ENCODE data around the gene FUBP3.

FUBP3 gene

DNA sequence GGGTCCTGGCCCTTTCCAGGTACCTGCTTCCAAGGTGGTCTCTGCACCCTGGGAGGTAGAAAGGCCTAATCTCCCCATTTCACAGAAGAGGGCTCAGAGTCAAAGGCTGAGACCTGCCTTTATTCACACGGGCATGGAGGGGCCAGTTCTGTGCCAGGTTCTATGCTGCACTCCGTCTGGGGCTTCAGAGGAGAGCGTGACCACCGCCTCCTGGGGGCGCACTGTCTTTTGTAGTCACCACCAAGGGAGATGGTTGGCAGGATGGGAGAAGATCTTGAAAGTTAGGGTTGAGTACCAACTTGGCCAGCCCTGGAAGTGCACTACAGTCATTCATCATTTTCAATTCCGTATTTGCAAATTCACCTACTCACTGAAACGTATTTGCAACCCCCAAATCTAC, 61.3 kb downstream of the FUBP3 start:
- DNase-seq = no peak
- H3K4me3 ChIP-seq (ENCODE audit: low read depth, low read length) = no peak overlapping the region
- no peaks in the 10 kb centered on the region for H3K27me3 ChIP-seq
- peaks cover 14% of the 10 kb centered on the region for H3K36me3 ChIP-seq
- TF ChIP-seq, protein P1, sequence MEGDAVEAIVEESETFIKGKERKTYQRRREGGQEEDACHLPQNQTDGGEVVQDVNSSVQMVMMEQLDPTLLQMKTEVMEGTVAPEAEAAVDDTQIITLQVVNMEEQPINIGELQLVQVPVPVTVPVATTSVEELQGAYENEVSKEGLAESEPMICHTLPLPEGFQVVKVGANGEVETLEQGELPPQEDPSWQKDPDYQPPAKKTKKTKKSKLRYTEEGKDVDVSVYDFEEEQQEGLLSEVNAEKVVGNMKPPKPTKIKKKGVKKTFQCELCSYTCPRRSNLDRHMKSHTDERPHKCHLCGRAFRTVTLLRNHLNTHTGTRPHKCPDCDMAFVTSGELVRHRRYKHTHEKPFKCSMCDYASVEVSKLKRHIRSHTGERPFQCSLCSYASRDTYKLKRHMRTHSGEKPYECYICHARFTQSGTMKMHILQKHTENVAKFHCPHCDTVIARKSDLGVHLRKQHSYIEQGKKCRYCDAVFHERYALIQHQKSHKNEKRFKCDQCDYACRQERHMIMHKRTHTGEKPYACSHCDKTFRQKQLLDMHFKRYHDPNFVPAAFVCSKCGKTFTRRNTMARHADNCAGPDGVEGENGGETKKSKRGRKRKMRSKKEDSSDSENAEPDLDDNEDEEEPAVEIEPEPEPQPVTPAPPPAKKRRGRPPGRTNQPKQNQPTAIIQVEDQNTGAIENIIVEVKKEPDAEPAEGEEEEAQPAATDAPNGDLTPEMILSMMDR (IDR thresholded peaks at IDR 0.05; ENCODE audit: low read depth, low read length) = no peak
- H3K9me3 ChIP-seq = no peaks in the 10 kb centered on the region
- H3K4me1 ChIP-seq = no peaks in the 10 kb centered on the region

DNA sequence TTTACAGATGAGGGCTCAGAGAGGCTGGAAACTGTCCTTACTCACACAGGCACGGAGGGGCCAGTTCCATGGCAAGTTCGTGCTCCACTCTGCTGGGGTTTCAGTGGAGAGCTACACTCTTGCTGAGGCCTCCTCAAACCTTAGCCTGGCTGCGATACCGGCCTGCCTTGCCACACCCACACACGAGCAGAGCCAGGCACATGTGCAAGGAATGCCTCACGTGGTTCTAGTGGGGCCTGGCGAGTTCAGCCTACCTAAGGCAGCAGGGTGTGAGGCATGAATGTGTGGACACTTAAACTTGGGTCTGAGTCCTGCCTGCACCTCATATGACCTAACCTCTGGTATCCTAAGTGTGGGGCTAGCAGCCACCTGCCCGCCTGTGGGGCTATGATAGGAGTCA, 63.5 kb downstream of the FUBP3 start:
- Histone ChIP-seq H3K4me3 (ENCODE audit: low read depth, low read length) (no peak overlapping the region), H3K27me3 (no peaks in the 10 kb centered on the region), H3K4me1 (no peaks in the 10 kb centered on the region), H3K9me3 (no peaks in the 10 kb centered on the region), H3K36me3 (no peaks in the 10 kb centered on the region)
- TF ChIP-seq, protein P1 (IDR thresholded peaks at IDR 0.05; ENCODE audit: low read depth, low read length) = no peak
- DNase-seq = no peak

DNA sequence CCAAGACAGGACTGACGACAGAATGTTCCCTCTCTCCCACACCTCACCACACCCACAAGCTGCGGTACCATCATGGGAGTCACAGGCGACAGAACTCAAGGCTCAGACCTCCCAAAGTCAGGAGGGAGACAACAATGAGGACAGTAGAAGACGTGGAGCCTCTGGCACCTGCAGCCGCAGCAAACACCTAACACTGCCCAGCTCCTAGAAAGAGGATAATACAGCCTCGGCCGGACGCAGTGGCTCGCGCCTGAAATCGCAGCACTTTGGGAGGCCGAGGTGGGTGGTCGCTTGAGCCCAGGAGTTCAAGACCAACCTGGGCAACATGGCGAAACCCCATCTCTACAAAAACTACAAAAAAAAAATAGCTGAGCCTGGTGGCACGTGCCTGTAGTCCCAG, 71.8 kb downstream of the FUBP3 start:
- Histone ChIP-seq H3K4me1 (no peaks in the 10 kb centered on the region), H3K9me3 (no peaks in the 10 kb centered on the region), H3K4me3 (ENCODE audit: low read depth, low read length) (no peak overlapping the region), H3K27me3 (no peaks in the 10 kb centered on the region; the same call in 1 of the 2 replicates), H3K36me3 (no peaks in the 10 kb centered on the region)
- TF ChIP-seq, protein P1 (IDR thresholded peaks at IDR 0.05; ENCODE audit: low read depth, low read length) = no peak
- no peak for DNase-seq

DNA sequence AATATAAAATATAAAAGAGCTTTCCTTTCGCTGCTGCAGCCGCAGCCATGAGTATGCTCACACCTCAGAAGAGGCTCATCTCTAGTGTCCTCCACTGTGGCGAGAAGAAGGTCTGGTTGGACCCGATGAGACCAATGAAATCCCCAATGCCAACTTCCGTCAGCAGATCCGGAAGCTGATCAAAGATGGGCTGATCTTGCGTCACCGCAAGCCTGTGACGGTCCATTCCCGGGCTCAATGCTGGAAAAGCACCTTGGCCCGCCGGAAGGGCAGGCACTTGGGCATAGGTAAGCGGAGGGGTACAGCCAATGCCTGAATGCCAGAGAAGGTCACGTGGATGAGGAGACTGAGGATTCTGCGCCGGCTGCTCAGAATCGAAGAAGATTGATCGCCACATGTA, 72.4 kb downstream of the FUBP3 start:
- TF ChIP-seq, protein P1 (IDR thresholded peaks at IDR 0.05; ENCODE audit: low read depth, low read length) = no peak
- no peaks in the 10 kb centered on the region for H3K9me3 ChIP-seq
- H3K36me3 ChIP-seq = no peaks in the 10 kb centered on the region
- no peak for DNase-seq
- H3K4me1 ChIP-seq = no peaks in the 10 kb centered on the region
- H3K27me3 ChIP-seq = no peaks in the 10 kb centered on the region; the same call in none of the 2 replicates
- H3K4me3 ChIP-seq (ENCODE audit: low read depth, low read length) = no peak overlapping the region

DNA sequence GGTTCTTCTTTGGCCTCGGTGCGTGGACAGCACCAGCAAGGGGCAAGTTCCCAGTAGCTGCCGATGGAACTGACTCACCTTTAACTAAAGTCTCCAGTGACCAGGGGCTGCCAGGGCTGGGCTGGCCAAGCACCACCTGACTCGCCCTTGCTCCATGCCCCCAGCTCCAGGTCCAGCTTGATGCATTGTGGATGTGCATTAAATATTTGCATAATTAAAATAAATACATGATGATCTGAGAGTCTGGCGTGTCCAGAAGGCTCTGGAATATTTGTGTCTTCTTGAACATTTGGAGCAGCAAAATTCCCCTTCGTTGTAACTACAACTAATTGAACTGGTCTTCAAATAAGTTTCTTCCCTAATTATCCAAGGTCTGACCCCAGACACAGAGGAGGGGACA, 75.5 kb downstream of the FUBP3 start:
- Histone ChIP-seq H3K9me3 (no peaks in the 10 kb centered on the region), H3K36me3 (no peaks in the 10 kb centered on the region), H3K4me1 (no peaks in the 10 kb centered on the region), H3K27me3 (peaks cover 25% of the 10 kb centered on the region), H3K4me3 (ENCODE audit: low read depth, low read length) (no peak overlapping the region)
- TF ChIP-seq, protein P1 (IDR thresholded peaks at IDR 0.05; ENCODE audit: low read depth, low read length) = no peak
- no peak for DNase-seq

DNA sequence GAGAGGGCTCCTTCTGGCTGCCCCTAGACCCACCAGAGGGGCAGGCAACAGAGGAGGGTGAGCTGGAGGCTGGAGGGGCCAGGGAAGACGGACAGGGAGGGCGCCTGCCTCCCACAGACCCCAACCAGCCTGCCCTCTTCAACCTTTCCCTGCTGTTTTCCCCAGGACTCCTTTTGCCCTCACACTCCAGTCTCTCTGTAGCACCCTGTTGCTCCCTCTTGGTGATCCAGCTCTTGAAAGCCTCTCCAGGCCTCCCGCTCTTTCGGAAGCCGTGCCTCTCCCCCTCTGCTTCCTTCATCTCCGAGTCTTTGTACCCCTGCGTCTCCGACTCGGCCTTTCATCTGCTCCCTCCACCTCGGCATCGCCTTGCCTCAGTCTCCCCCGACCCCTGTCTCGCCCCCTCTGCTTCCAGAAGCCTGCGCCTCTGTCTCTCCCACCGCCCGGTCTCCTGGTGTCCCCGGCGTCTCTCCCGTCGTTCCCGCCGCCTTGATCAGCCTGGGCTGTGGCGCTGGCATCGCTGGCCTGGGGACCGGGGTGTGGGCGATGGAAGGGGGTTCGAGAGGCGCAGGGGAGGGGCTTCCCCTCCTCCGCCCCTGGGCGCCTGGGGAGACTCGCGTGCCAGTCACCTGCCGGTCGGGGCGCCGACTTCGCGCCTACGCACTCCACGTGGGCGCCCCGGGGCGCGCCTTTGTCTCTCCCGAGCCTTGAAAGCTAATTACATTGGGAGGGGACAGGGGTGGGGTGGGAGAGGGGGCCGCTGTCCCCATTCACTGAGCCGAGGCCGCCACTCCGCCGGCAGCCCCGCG, 79.7 kb downstream of the FUBP3 start:
- no peaks in the 10 kb centered on the region for H3K9me3 ChIP-seq
- no peaks in the 10 kb centered on the region for H3K36me3 ChIP-seq
- no peaks in the 10 kb centered on the region for H3K4me1 ChIP-seq
- H3K27me3 ChIP-seq = peaks cover 67% of the 10 kb centered on the region
- no peak overlapping the region for H3K4me3 ChIP-seq (ENCODE audit: low read depth, low read length)
- TF ChIP-seq, protein P1 (IDR thresholded peaks at IDR 0.05; ENCODE audit: low read depth, low read length) = no peak
- DNase-seq = no peak

Data from BE2C (cell line).